Measurements from ENCODE around the gene SLF2. TPM values are rescaled to one million over a fixed set of nuclear protein-coding genes. Genes with fewer than 3 reads are reported as not detected.

SLF2 gene
- total RNA-seq, 2 experiments from 2014 or later: 34.9 to 37.2 TPM

GRCh38 chr10:100962351-100963080 lies 49.8 kb downstream of the SLF2 start:
- ChIA-PET POLR2A (no interaction called here), CTCF (interaction anchor here (1.0 kb wide), 1 partner anchor 88 kb away, joined by 3 read pairs; no protein-coding TSS in a partner anchor)
- DNase-seq: no peak
- no peaks in the 10 kb centered on the region for H3K4me1 Mint-ChIP-seq
- no peaks in the 10 kb centered on the region for H3K9me3 Mint-ChIP-seq
- H3K27ac Mint-ChIP-seq: no peak overlapping the region
- no peak overlapping the region for H3K4me3 Mint-ChIP-seq
- no peaks in the 10 kb centered on the region for H3K27me3 Mint-ChIP-seq
- peaks cover 33% of the 10 kb centered on the region for H3K36me3 Mint-ChIP-seq (ENCODE audit: low read depth)

GRCh38 chr10:100963826-100964225 lies 51.1 kb downstream of the SLF2 start:
- Mint-ChIP-seq H3K27ac (no peak overlapping the region), H3K9me3 (no peaks in the 10 kb centered on the region), H3K36me3 (ENCODE audit: low read depth) (peaks cover 28% of the 10 kb centered on the region), H3K4me3 (no peak overlapping the region), H3K4me1 (peaks cover 3% of the 10 kb centered on the region), H3K27me3 (no peaks in the 10 kb centered on the region)
- DNase-seq: no peak
- POLR2A ChIA-PET: no interaction called here
- CTCF ChIA-PET: no interaction called here

DNA sequence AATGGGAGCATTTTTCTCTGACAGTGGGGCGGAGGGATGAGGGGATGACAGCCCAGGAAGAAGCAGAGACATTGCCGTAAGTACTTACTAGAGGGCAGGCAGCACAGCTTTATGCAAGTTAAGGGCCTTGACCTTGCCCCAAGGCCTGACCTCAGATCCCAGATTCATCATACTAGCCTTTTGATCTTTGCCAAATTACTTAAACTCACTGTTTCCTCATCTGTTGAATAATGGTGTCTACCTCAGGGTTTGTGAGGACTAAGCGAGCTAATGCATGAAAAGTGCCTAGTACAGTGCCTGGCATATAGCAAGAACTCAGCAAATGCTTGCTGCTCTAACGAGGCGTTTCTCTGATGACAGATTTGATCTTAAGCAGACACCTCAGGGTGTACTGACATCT lies 53.1 kb downstream of the SLF2 start:
- POLR2A ChIA-PET: no interaction called here
- H3K4me3 Mint-ChIP-seq: no peak overlapping the region
- peaks cover 13% of the 10 kb centered on the region for H3K36me3 Mint-ChIP-seq (ENCODE audit: low read depth)
- H3K4me1 Mint-ChIP-seq: peaks cover 11% of the 10 kb centered on the region
- H3K27ac Mint-ChIP-seq: no peak overlapping the region
- H3K27me3 Mint-ChIP-seq: no peaks in the 10 kb centered on the region
- CTCF ChIA-PET: interaction anchor here (1.2 kb wide), 1 partner anchor 32 kb away, joined by 6 read pairs; no protein-coding TSS in a partner anchor
- DNase-seq: no peak
- no peaks in the 10 kb centered on the region for H3K9me3 Mint-ChIP-seq

DNA sequence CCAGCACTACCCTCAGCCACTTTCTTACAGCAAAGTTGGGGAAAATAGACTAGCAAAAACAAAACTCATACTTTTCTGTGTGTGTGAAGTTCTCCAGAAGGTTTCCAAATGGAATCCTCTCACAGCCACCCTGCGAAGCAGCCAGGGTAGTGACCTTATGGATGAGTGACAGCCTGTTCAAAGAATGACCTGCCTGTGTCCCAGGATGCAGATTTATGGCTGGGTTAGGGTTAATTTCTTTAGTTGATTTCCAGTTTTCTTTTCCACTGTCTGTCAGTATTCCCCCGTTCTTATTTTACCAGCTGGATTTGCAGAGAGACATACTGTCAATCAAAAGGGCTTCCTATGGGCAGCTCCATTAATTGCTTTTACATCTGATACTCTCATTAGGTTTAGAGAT lies 54.1 kb downstream of the SLF2 start:
- Mint-ChIP-seq H3K9me3 (no peaks in the 10 kb centered on the region), H3K27ac (no peak overlapping the region), H3K36me3 (ENCODE audit: low read depth) (peaks cover 7% of the 10 kb centered on the region), H3K4me3 (no peak overlapping the region), H3K4me1 (peaks cover 11% of the 10 kb centered on the region), H3K27me3 (no peaks in the 10 kb centered on the region)
- POLR2A ChIA-PET: no interaction called here
- no peak for DNase-seq
- CTCF ChIA-PET: interaction anchor here (1.0 to 1.4 kb wide), 3 partner anchors 9 to 21 kb away, joined by 3 to 4 read pairs (median 3); no protein-coding TSS in a partner anchor

DNA sequence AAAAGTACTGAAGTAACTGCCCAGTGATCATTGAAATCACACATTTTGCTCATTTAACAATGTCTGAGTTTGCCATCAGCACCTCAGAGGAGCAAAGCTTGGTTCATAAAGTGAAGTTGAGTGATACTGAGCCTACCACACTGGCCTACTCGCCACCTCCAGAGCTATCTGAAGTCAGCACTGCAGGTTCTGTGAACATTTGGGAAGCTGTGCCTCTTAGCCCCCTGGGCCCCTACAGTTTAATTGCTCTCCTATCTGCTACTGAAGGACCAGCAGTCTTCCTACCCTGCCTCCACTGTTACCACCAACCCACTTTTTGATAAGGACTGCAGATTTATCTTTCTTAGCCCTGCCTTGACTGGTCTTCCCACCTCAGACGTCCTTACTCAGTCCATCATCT lies 54.6 kb downstream of the SLF2 start:
- peaks cover 11% of the 10 kb centered on the region for H3K4me1 Mint-ChIP-seq
- DNase-seq: no peak
- ChIA-PET POLR2A (no interaction called here), CTCF (interaction anchor here (1.0 to 1.4 kb wide), 4 partner anchors 10 to 31 kb away, joined by 3 to 4 read pairs (median 3); no protein-coding TSS in a partner anchor)
- no peaks in the 10 kb centered on the region for H3K9me3 Mint-ChIP-seq
- H3K36me3 Mint-ChIP-seq (ENCODE audit: low read depth): peaks cover 7% of the 10 kb centered on the region
- H3K4me3 Mint-ChIP-seq: no peak overlapping the region
- H3K27me3 Mint-ChIP-seq: no peaks in the 10 kb centered on the region
- H3K27ac Mint-ChIP-seq: no peak overlapping the region

DNA sequence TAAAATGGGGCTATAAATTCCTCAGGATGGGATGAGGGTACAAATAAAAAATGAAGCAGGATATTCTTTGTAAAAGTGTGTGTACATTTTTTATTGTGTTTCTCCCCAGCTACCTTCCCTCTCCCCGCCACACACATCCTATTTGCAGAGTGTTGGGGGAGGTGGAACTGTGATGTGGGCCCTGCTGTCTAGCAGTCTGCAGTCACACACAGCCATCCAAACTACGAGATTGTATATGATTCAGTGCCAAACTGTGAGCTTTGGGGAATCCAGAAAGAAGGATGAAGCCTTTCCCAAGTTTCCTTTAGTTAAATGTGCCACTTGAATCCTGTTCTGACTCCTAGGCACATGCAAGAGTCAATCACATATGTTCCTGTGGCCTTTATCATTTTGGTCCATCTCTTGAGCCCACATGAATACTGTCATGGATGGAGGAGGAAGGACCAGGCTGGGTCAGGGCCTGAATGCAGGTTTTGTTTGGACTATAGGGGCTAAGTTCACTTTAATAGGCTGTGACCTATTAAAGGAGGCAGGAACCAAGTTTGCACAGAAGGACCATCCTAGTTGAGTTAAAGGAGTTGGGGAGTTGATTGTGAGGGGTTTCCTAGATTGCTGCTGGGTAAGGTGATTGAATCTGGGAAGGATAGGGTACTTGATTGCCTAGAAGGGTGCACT lies 55.4 kb downstream of the SLF2 start:
- Mint-ChIP-seq H3K4me3 (peak overlapping the region; percentile 34), H3K27me3 (no peaks in the 10 kb centered on the region)
- CTCF ChIA-PET: interaction anchor here (1.0 to 1.4 kb wide), 4 partner anchors 12 to 46 kb away, joined by 3 to 5 read pairs (median 4); no protein-coding TSS in a partner anchor

GRCh38 chr10:100968863-100969186 lies 56.1 kb downstream of the SLF2 start:
- DNase-seq: no peak
- ChIA-PET POLR2A (no interaction called here), CTCF (interaction anchor here (1.0 kb wide), 1 partner anchor 45 kb away, joined by 5 read pairs; no protein-coding TSS in a partner anchor)

More for the DNA sequence above, 55.4 kb downstream of the SLF2 start:
- no peak for DNase-seq
- POLR2A ChIA-PET: no interaction called here
- no peaks in the 10 kb centered on the region for H3K36me3 Mint-ChIP-seq (ENCODE audit: low read depth)
- no peaks in the 10 kb centered on the region for H3K9me3 Mint-ChIP-seq
- peaks cover 11% of the 10 kb centered on the region for H3K4me1 Mint-ChIP-seq
- H3K27ac Mint-ChIP-seq: no peak overlapping the region

DNA sequence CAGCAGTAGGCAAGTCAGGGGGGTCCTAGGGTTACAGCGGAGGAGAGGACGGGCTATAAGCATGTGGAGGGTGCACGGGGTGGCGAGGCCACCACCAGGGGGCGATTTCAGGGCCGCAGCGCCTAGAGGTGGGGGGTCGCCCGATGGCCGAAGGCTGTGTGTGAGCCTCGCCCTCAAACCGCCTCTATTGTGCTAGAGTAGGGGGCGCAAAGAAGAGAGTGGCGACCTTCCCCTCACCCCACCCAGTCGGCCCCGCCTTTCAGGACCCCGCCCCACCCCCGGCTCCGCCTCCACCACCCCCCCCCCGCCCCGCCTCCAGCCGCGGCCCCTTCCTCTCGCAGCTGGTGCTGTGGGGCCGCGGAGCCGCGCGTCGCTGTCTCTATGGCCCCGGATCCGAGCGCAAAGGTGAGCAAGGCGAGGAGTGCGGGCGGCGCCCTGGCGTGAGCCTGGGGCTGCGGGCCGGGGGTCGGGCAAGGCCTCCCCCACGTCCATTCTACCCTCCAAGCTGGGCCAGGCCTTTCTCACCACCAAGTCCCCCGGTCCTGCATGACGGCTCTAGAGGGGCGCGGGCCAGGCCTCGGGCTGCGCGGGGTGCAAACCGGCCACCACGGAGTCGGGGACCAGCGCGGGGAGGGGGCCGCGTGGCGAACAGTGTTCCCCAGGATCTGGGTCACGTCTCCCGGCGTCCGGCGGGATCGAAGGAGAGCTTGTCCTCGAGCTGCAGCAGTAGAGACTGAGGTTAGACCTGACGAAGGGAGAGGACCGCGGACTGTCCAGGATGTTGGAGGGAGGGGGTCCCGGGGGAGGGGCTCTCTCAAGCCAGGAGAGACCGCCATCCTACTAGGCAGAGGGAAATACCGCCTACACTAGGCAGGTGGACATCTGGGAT lies 56.7 kb downstream of the SLF2 start, which contains the start of gene SEMA4G:
Gene SEMA4G (plus strand): TSS at position 318 of the 889 bp plus-strand sequence. CDS start 3,409 bp downstream, outside the sequence.
- Mint-ChIP-seq H3K27ac (no peak within 1 kb of the TSS), H3K27me3 (no peaks in the 10 kb centered on the region), H3K9me3 (no peaks in the 10 kb centered on the region), H3K36me3 (ENCODE audit: low read depth) (no peaks in the 10 kb centered on the region), H3K4me1 (peaks cover 11% of the 10 kb centered on the region), H3K4me3 (peak within 1 kb of the TSS; percentile 34)
- DNase-seq: peak; percentile 29
- CTCF ChIA-PET: interaction anchor here (0.8 to 1.0 kb wide), 3 partner anchors 20 to 45 kb away, joined by 3 to 4 read pairs (median 3); no protein-coding TSS in a partner anchor
- POLR2A ChIA-PET: no interaction called here

More at GRCh38 chr10:100968863-100969186, 56.1 kb downstream of the SLF2 start:
- Mint-ChIP-seq H3K36me3 (ENCODE audit: low read depth) (no peaks in the 10 kb centered on the region), H3K27ac (no peak overlapping the region), H3K4me3 (no peak overlapping the region), H3K27me3 (no peaks in the 10 kb centered on the region), H3K4me1 (peaks cover 11% of the 10 kb centered on the region), H3K9me3 (no peaks in the 10 kb centered on the region)

- POLR2A ChIA-PET: no interaction called here
- H3K4me1 Mint-ChIP-seq: peaks cover 11% of the 10 kb centered on the region
- H3K9me3 Mint-ChIP-seq: no peaks in the 10 kb centered on the region
- no peak overlapping the region for H3K27ac Mint-ChIP-seq
- no peaks in the 10 kb centered on the region for H3K36me3 Mint-ChIP-seq (ENCODE audit: low read depth)
- peak overlapping the region; percentile 2 for H3K4me3 Mint-ChIP-seq
- peak; percentile 21 for DNase-seq
- CTCF ChIA-PET: interaction anchor here (0.7 to 1.0 kb wide), 4 partner anchors 21 to 59 kb away, joined by 3 to 4 read pairs (median 3); no protein-coding TSS in a partner anchor
- H3K27me3 Mint-ChIP-seq: no peaks in the 10 kb centered on the region
These were observed 57.5 kb downstream of the SLF2 start for GRCh38 chr10:100970076-100970913.

GRCh38 chr10:100970914-100971811 lies 58.4 kb downstream of the SLF2 start:
- ChIA-PET CTCF (interaction anchor here (0.7 kb wide), 1 partner anchor 58 kb away, joined by 3 read pairs; no protein-coding TSS in a partner anchor), POLR2A (no interaction called here)
- no peak overlapping the region for H3K4me3 Mint-ChIP-seq
- H3K27me3 Mint-ChIP-seq: no peaks in the 10 kb centered on the region
- H3K36me3 Mint-ChIP-seq (ENCODE audit: low read depth): no peaks in the 10 kb centered on the region
- no peak overlapping the region for H3K27ac Mint-ChIP-seq
- DNase-seq: peak; percentile 13
- H3K9me3 Mint-ChIP-seq: no peaks in the 10 kb centered on the region
- H3K4me1 Mint-ChIP-seq: peaks cover 11% of the 10 kb centered on the region

DNA sequence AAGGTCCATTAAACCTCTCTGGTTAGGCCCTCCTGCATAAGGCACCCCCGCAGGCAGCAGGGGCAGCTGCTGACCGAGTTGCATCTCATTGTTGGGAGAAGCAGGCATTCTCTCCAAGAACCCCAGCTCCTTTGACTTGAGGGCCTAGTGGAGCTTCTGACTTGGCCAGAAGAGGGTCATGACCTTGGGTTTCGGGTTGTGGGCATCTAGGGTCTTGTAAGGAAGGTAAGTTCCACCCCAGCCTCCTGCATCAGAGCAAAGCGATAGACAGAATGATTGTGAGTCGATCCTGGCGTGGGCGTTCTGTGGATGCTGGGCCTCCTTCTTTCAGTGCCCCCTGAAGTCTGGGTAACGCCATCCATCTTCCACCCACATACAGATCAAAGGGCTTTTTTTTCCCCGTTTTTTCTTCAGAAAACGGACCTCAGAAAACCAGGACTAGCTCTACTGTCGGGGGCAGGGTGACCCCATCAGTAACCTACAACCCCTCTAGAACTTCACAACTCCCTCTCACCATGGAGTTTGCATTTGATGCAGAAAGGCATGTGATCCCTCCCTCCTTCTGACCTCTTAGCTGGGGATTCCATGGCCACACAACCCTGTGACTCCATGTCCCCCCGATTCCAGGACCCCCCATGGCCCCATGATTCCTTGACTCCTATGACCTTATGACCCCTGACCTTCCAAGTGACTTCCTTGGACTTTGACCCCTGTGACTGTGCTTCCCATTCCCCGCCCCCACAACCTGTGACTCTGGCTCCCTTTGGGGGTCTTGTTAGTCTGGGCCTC lies 59.5 kb downstream of the SLF2 start:
- H3K36me3 Mint-ChIP-seq (ENCODE audit: low read depth): no peaks in the 10 kb centered on the region
- no peak overlapping the region for H3K4me3 Mint-ChIP-seq
- peak; percentile 12 for DNase-seq
- POLR2A ChIA-PET: no interaction called here
- CTCF ChIA-PET: interaction anchor here (1.3 kb wide), 1 partner anchor 25 kb away, joined by 4 read pairs; no protein-coding TSS in a partner anchor
- no peaks in the 10 kb centered on the region for H3K27me3 Mint-ChIP-seq
- peak overlapping the region; percentile 26 for H3K27ac Mint-ChIP-seq
- H3K9me3 Mint-ChIP-seq: no peaks in the 10 kb centered on the region
- peaks cover 11% of the 10 kb centered on the region for H3K4me1 Mint-ChIP-seq

Data from activated CD4-positive, alpha-beta memory T cell treated with anti-CD3 and anti-CD28 coated beads, Interleukin-2, amount 10 ng/mL, durations not matched to agents 7 days and 5 days (primary cell).